IPS DF 4.7 (cell line): ENCODE measurements around the gene TNIK.
"Not testable (repeated sequence)": the region's sequence is repeated elsewhere in the genome, so short reads cannot be mapped to it uniquely, and the experiment has no call there.

Source experiments
- DNase-seq: peaks from one replicate; pipeline ENCODE4 v3.0.0-alpha.2; 2013; ENCODE audit warnings: low spot score; ENCODE audit errors: extremely low read depth

The TNIK gene

DNA sequence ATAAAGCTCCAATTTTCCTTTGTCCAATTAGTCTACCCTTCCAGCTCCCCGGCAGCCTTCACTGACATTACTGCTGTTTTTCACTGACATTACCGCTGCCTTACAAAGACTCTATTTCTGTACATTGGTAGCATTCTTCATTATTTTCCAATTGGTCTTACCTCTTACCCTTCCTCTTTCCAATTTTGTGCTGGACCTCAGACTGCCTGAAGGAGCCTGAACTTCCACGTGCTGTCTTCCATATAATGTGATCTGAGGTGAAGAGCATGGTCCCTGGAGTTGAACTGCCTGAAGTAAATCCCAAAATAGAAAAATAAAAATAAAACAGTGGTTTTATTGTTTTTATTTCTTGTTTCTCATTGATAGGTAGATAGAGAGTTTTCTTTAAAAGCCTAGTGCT is 9.2 kb upstream of the TNIK start:
- DNase-seq = no peak

DNA sequence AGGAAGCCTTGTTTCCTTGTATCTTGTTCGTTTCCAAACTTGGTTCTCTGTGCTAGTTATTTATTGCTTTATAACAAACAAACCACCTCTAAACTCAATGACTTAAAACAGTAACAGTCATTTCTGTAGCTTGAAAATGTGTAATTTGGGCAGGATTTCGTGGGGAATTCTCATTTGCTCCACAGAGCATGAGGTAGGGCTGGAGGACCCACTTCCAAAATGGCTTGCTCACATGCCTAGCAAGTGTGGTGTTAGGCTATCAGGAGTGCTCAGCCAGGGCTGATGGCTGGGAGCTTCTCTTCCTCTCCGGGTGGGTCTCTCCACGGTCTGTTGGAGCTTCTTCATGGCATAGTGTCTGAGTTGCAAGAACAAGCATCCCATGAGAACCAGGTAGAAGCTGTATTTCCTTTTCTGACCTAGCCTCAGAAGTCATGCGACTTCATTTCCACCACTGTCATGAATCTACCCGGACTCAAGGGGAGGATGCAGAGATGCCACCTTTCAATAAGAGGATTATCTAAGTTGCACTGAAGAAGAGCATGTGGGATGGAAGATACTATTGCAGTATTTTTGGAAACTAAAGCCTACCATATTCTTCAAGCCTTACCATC is 8.2 kb upstream of the TNIK start:
- DNase-seq = no peak

DNA sequence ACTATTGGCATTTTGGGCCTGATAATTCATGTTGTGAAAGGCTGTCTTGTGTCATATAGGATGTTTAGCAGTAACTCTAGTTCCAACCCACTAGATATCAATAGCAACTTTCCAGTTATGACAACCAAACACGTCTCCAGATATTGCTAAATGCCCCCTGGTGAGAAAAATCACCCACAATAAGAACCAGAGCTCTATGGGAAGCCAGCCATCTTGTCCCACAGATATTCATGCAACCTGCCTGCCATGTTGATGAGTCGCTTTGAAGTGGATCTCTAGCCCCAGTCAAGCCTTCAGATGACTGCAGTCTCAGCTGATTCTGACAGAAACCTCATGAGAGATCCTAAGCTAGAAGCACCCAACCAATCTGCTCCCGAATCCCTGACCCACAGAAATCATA is 5.6 kb upstream of the TNIK start:
- DNase-seq = no peak

- no peak for DNase-seq
These were observed 4.3 kb upstream of the TNIK start for GRCh38 chr3:171464462-171464861.

DNA sequence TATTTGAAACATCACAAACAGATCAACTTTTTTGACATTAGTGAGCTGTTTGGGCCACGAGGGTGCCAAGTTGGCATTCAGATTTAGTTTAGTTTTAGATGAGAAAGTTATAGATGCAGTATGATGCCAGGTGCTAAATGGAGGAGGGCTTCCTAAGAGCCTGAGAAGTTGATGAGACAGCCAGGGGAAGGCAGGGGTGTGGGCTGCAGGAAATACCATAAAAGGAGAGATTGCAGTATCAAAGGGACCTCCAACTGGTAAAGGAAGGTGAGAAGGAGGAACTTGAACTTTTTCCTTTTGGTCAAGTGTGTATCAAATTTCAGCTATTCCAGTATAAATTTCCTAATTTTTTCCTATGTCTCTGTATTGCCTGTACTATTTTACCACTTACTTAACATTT is 2.0 kb upstream of the TNIK start:
- DNase-seq = no peak

DNA sequence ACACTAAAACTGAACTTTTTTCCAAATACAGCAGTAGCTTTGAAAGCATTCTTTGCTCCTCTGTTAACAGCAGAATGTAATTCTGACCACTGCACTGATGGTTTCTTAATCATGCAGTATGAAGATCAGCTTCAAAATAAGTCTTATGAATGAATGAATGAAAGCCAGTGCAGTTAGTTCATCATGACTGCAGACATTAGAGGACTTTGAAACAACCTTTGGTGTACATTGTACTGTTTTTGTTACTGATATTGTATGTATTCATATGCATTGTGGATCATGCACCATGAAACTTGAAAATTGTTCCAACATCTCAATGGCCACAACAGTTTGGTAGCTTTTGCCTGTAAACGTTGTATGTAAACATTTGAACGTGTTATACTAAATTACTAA is 1.3 kb upstream of the TNIK start:
- no peak for DNase-seq

GRCh38 chr3:171460725-171461524 is 720 bp upstream of the TNIK start:
- DNase-seq = no peak

DNA sequence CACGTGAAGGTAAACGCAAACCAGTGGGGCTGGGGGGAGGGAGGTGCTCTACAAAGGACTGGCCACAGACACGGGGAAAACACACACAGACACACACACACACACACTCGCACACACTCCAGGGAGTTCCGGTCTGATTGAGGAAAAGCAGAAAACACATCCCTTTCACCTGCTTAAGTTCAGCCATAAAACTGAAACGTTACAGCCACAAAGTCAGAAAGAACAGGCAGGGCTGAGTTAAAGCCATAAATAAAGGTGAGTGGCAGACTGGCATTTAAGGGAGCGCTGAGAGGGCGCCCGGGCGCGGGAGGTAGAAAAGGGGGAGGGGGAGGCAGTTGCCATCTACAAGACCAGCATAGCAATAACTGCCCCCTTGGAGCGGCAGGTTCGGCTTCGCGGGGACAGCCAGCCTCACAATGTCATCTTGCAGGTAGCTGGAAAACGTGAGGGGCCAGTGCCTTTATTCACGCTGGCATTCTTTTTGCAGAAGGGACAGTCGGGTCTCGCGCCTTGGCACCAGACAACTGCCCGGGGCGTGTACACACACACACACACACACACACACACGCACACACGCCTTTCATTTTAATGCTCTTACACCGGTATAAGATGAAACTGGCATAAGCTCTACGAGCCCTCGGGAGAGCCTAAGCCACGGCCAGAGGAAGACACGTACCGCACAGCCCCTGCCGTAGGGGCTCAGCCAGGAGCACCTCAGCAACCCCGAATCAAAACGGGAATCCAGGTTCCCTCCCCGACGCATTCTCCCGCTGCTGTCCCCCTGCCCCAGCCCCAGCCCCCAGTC is 866 bp downstream of the TNIK start:
- DNase-seq = no peak

DNA sequence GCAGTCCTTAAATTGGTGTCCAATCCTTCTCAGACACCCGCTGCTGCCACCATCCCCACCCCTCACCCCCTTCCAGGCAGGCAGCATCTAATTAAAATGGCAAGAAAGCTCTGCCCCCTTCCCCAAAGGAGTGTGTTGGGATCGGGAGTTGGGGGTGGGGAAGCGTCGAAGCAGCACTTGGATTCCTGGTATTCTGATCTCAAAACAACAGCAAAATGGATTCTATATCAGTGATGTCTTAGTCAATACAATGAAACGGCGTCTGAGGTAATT is 1.4 kb downstream of the TNIK start:
- peak; percentile 60 for DNase-seq

DNA sequence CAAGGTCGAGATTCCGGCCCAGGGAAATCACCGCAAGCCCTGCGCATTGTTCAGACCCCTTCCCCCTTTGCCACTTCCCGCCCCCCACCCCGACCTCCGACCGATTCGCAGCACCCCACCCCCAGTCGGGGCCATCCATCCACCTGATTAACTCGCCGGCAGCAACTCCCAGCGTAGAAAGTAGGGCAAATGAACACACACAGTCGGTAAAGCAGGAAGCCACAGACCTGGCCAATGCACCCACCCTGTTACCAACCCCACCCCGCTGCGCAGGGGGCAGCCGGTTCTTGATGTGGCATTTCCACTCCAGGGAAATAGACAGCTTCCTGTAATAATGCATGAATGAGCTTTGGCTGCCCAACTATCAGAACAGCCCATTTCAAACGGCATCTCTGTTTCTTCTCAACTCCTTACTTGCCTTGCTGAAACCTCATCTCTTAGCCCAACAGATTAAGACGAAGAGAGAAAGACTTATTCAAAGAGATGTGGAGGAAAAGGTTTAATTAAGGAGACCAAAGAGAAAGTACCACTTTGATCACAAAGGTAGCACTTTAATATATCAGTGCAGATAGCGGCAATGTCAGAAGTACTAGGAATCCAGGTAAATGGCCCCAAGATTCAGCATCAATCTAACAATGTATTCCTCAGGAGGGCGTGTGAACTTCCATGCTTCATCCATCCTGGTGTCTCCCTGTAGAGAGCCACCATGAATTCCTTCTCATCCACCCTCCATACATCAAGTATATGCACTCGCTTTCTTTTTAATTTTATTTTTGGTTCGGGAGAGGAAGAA is 1.9 kb downstream of the TNIK start:
- DNase-seq = no peak

DNA sequence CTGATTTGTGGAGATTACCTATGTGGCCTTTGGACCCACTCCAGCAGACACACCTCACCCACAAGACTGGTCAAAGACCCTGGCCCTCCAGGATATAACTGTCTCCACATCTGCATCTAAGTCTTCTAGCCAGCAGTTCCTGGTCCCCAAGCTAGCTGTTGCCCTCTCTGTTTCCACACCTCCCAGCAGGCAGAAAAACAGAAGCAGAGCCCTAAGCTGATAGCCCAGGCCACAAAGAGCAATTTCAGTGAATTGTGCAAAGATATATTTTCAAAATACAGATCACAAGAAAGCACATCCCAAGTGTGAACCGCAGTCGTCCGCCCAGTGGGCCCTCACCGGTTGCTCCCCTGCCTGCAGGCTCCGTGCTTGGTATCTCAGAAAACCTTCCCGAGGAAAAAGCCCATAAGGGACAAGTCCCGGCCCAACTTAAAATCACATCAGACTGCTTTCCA is 2.6 kb downstream of the TNIK start:
- no peak for DNase-seq

DNA sequence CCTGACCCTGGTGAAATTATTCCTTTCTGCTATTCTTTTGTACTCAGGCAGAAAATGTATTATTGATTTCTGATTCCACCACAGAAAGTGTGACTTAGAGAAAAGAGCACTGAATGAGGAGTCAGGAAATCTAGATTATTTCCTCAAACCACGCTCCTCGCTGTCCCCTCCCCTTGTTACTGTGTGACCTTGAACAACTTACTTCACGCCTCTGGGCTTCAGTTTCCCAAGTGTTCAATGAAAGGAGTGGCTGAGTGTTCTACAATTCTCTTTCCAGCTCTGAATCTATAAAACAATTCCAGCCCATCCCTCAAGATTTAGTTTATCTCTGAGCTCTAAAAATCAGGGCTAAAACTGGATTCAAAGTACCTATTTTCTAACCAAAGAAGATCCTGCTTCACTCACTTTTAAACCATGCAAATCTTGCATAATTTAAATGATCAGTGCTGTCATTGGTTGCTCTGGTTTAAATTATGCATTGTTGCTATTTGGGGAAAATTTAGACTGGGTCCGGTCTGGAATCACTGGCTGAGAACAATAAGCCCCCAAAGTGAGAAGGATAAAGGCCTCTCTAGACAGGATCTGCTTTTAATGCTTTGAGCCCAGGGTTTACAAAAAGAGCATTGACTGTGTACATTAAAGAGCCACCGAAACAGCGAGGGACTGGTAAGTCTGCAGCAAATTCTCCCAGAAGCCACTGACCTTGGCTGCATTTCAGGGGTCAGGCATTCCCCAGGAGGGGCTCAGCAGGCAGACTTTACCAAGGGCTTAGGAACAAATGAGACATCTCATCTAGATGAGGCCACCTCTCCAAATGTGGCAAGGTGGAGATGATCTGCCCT is 3.2 kb downstream of the TNIK start:
- DNase-seq = no peak

- no peak for DNase-seq
These were observed 4.3 kb downstream of the TNIK start for GRCh38 chr3:171455603-171456550.

DNA sequence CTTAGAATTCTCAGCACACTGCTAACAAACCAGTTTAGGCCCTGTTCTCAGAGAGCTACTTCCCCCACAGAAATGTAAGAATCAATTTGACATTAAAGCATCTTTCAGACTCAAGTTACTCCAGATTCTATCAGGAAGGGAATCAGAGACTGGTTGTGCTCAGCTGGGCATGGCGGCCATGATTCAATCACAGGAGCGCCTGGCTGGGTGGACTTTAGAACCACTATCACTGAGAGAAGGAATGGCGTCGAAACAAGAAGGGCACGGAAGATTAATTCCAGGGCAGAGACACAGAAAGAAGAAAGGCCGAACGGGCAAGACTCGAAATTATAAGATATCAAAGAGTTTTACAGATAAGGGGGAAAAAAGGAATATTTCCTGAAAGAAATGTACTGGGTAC is 6.2 kb downstream of the TNIK start:
- no peak for DNase-seq

GRCh38 chr3:171453180-171453886 is 6.9 kb downstream of the TNIK start:
- no peak for DNase-seq

- no peak for DNase-seq
These were observed 7.9 kb downstream of the TNIK start for GRCh38 chr3:171452328-171452727.

DNA sequence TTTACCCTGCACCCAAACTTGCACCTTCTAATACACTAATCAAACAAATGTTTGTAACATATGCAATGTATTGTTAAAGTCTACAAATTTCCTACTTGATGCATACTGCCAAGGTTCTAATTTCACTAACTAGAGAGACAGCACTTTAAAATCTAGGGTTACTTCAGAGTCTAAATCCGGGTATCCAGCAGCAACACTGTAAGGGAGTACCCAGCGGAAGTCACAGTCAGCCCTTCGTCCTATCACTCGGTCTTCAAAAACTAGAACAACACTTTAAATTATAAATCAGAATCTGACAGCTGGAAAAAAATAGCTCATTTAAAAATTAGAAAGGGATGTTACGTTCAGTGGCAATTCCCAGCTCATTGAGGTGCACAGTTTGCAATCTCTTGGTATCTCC is 8.3 kb downstream of the TNIK start:
- DNase-seq = no peak

GRCh38 chr3:171447579-171447891 is 12.7 kb downstream of the TNIK start:
- DNase-seq = not testable (repeated sequence)
